ENCODE results near the gene RANBP1. TPM values are rescaled to one million over a fixed set of nuclear protein-coding genes. Genes with fewer than 3 reads are reported as not detected.

The RANBP1 gene
- total and polyA plus RNA-seq, 2 of the 4 experiments (the other 2 are of a cell fraction), result 173 to 376 TPM

DNA sequence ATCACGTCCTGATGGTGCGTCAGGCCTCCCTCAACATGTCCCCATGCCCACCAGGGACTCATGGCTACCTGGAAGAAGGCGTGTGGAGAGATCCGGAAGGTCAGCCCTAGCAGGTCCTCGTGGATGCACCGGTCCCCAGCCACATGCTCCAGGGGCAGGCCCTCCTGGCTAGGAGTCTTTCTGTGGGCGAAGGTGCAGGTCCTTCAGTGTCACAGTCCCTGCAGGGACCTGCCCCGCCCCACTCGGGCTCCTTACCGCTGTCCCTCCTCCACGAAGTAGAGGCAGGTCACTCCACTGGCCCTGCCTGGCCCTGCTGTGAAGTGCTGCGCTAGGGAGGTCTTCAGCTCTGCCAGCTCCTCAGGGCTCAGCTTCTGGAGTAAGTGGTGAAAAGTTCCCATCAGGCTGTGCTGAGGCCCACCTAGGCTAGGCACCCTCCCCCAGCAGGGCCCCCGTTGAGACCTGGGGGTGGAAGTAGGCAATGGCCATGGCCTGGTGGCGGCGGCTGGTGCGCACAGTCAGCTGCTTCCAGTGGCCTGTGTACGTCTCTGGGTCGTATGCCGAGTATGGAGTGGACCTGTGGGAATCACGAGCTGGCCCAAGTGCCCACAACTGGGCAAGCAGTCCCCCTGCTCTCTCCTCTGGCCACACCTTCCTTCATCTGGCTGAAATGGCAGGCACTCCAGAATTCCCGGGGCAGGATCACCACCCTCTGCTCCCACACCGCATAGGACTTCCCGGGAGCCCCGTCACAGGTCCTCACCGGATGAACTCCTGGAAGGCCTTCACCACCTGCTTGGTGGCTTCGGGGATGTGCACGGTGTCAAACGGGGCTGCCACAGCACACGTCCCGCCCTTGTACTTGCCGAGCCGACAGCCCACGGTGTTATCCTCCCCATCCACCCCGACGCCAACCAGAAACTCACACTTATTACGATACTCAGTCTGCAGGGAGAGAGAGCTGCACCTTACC is 1.1 kb upstream of the RANBP1 start (continued):
- no peak for TF ChIP-seq CEBPB (IDR thresholded peaks at IDR 0.05; ENCODE audit: low read depth, low read length)
- TF ChIP-seq BHLHE40 (IDR thresholded peaks at IDR 0.05; ENCODE audit: low read depth, low read length), result no peak

- intact Hi-C loops (cut with micrococcal nuclease), result no loop called here
- Histone ChIP-seq H3K18ac (ENCODE audit: low read depth, low read length) (0 out of 2 replicates have a peak overlapping the region, but pooled peaks have one; percentile 6), H3K4me2 (ENCODE audit: low read depth, low read length) (peak overlapping the region; percentile 84), H3K4me3 (ENCODE audit: insufficient read depth, low read depth, low read length) (peak overlapping the region; percentile 92), H3K14ac (replicated peaks; ENCODE audit: low read depth, low read length) (peak overlapping the region; percentile 86), H2BK15ac (ENCODE audit: low read depth, low read length) (no peak overlapping the region), H2AK9ac (replicated peaks; ENCODE audit: low read depth, low read length, poor library complexity) (peak overlapping the region; percentile 97), H2AFZ (replicated peaks; ENCODE audit: low read length, poor library complexity) (peak overlapping the region; percentile 91), H3K23ac (ENCODE audit: low read depth, low read length) (peak overlapping the region; percentile 62; the same call in 1 of the 2 replicates), H3K27ac (ENCODE audit: insufficient read depth, low read length) (peak overlapping the region; percentile 75), H3K4ac (ENCODE audit: low read depth, low read length) (peak overlapping the region; percentile 90), H3K9ac (ENCODE audit: low read depth, low read length) (peak overlapping the region; percentile 88), H3K9me1 (ENCODE audit: insufficient read depth, low read length) (no peaks in the 10 kb centered on the region; the same call in 1 of the 2 replicates), H4K5ac (ENCODE audit: low read depth, low read length) (peak overlapping the region; percentile 76), H4K91ac (ENCODE audit: insufficient read depth, low read depth, low read length) (peak overlapping the region; percentile 70), H2BK120ac (ENCODE audit: low read depth, low read length) (peak overlapping the region; percentile 38; the same call in 1 of the 2 replicates), H3K56ac (ENCODE audit: extremely low read depth, insufficient read depth, low read length) (peak overlapping the region; percentile 37), H3K79me1 (ENCODE audit: low read depth in 1 of 2, low read length in 2 of 2) (peaks cover 12 to 42% of the 10 kb centered on the region in 2 experiments), H4K20me1 (ENCODE audit: insufficient read depth, low read length) (peaks cover 18% of the 10 kb centered on the region), H2BK5ac (ENCODE audit: low read depth, low read length, poor library complexity, severe bottlenecking) (peak overlapping the region; percentile 59), H3K36me3 (ENCODE audit: control insufficient read depth, insufficient read depth, low read length) (peaks cover 57% of the 10 kb centered on the region), H2AK5ac (ENCODE audit: low read depth, low read length) (peak overlapping the region; percentile 87), H2BK20ac (ENCODE audit: low read depth, low read length) (no peak overlapping the region), H3K9me3 (ENCODE audit: control insufficient read depth, insufficient read depth, low read length) (no peaks in the 10 kb centered on the region), H3K27me3 (ENCODE audit: control insufficient read depth, insufficient read depth, low read length) (no peaks in the 10 kb centered on the region), H4K8ac (ENCODE audit: low read depth in 2 of 2, low read length in 2 of 2) (peak overlapping the region; percentile 44 to 63), H3K4me1 (ENCODE audit: control insufficient read depth, insufficient read depth, low read length) (peaks cover 6% of the 10 kb centered on the region)
- no peak for TF ChIP-seq POLR2A (IDR thresholded peaks at IDR 0.05; ENCODE audit: low read depth, low read length)
- TF ChIP-seq MAFK (IDR thresholded peaks at IDR 0.05; ENCODE audit: low read depth, low read length), result no peak
- TF ChIP-seq ELK1 (IDR thresholded peaks at IDR 0.05; ENCODE audit: borderline replicate concordance, low read depth, low read length), result no peak
- no peak for TF ChIP-seq NFE2L2 (IDR thresholded peaks at IDR 0.05; ENCODE audit: low read depth, low read length)
- TF ChIP-seq RFX5 (IDR thresholded peaks at IDR 0.05; ENCODE audit: low read depth, low read length), result no peak
- TF ChIP-seq, protein P1, sequence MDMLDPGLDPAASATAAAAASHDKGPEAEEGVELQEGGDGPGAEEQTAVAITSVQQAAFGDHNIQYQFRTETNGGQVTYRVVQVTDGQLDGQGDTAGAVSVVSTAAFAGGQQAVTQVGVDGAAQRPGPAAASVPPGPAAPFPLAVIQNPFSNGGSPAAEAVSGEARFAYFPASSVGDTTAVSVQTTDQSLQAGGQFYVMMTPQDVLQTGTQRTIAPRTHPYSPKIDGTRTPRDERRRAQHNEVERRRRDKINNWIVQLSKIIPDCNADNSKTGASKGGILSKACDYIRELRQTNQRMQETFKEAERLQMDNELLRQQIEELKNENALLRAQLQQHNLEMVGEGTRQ (IDR thresholded peaks at IDR 0.05; ENCODE audit: low read depth, low read length), result no peak
- no peak for TF ChIP-seq RAD21 (IDR thresholded peaks at IDR 0.05; ENCODE audit: low read length)
- no peak for TF ChIP-seq MAZ (IDR thresholded peaks at IDR 0.05; ENCODE audit: borderline replicate concordance, low read depth, low read length)
- TF ChIP-seq BHLHE40 (IDR thresholded peaks at IDR 0.05; ENCODE audit: low read depth, low read length), result no peak
- no peak for TF ChIP-seq MXI1 (IDR thresholded peaks at IDR 0.05; ENCODE audit: borderline replicate concordance, low read depth, low read length)
- in situ Hi-C loops (cut with MboI; ENCODE audit: low sequenced_read_pairs), result no loop called here
- ChIA-PET POLR2A (ENCODE audit: unreplicated experiment) (no interaction called here), CTCF (no interaction called here)
- WGBS, 2 experiments (ENCODE audit: extremely low coverage in 2 of 2, insufficient read length in 1 of 2), result 1% methylated on average over 12 of the region's 27 CpGs; no CpG with 5 or more reads in 1 of the 2 experiments
- dilution Hi-C loops (cut with HindIII; ENCODE audit: low sequenced_read_pairs, unreplicated experiment), result no loop called here
- ATAC-seq (ENCODE audit: low read depth) (no peak), DNase-seq (no peak)
- TSS peak; percentile 66 for BruUV-seq (replicated peaks)
Measured at GRCh38 chr22:20116376-20116950, 559 bp downstream of the RANBP1 start.

Measured in IMR-90 (cell line).